GM18505 (cell line): ENCODE measurements around the gene HSD17B2.
"Not testable (repeated sequence)": the region's sequence is repeated elsewhere in the genome, so short reads cannot be mapped to it uniquely, and the experiment has no call there.

Experiments used
- ATAC-seq: cut with Tn5 transposase; IDR thresholded peaks from one replicate; pipeline ENCODE4 v1.9.1; 2021; ENCODE audit not compliant: unreplicated experiment
- POLR2A ChIP-seq: IDR thresholded peaks from 4 replicates; pipeline ENCODE4 v1.6.1; 2011; ENCODE audit warnings: borderline replicate concordance; ENCODE audit not compliant: insufficient read depth, insufficient read length; ENCODE audit errors: extremely low read depth

Gene HSD17B2

GRCh38 chr16:82124651-82125050 is 89.6 kb downstream of the HSD17B2 start:
- TF ChIP-seq POLR2A: no peak
- no peak for ATAC-seq

- no peak for ATAC-seq
- no peak for TF ChIP-seq POLR2A
These were observed 94.8 kb downstream of the HSD17B2 start for GRCh38 chr16:82129881-82130280.

GRCh38 chr16:82133798-82134197 is 98.7 kb downstream of the HSD17B2 start:
- no peak for TF ChIP-seq POLR2A
- no peak for ATAC-seq

- no peak for TF ChIP-seq POLR2A
These were observed 99.8 kb downstream of the HSD17B2 start for GRCh38 chr16:82134846-82135245.

GRCh38 chr16:82135844-82136243 is 100.8 kb downstream of the HSD17B2 start:
- no peak for TF ChIP-seq POLR2A
- ATAC-seq: no peak

More at GRCh38 chr16:82134846-82135245, 99.8 kb downstream of the HSD17B2 start:
- no peak for ATAC-seq

- ATAC-seq: no peak
- TF ChIP-seq POLR2A: no peak
These were observed 102.1 kb downstream of the HSD17B2 start for GRCh38 chr16:82136956-82137821.

GRCh38 chr16:82137822-82138167 is 102.7 kb downstream of the HSD17B2 start:
- no peak for ATAC-seq
- no peak for TF ChIP-seq POLR2A

- no peak for ATAC-seq
- TF ChIP-seq POLR2A: no peak
These were observed 103.6 kb downstream of the HSD17B2 start for GRCh38 chr16:82138478-82139285.

GRCh38 chr16:82139286-82139571 is 104.2 kb downstream of the HSD17B2 start:
- ATAC-seq: not testable (repeated sequence)

GRCh38 chr16:82146556-82146955 is 111.5 kb downstream of the HSD17B2 start:
- TF ChIP-seq POLR2A: no peak

GRCh38 chr16:82146957-82147356 is 111.9 kb downstream of the HSD17B2 start:
- TF ChIP-seq POLR2A: no peak
- no peak for ATAC-seq

More at GRCh38 chr16:82146556-82146955, 111.5 kb downstream of the HSD17B2 start:
- no peak for ATAC-seq

- no peak for TF ChIP-seq POLR2A
- no peak for ATAC-seq
These were observed 112.5 kb downstream of the HSD17B2 start for GRCh38 chr16:82147546-82147945.
